HG03342 (cell line): ENCODE measurements around the gene CFTR.

ENCODE experiments used
- ATAC-seq: cut with Tn5 transposase; IDR thresholded peaks from one replicate; pipeline ENCODE4 v1.9.1; 2021; ENCODE audit warnings: mild to moderate bottlenecking, moderate library complexity; ENCODE audit not compliant: unreplicated experiment

The CFTR gene

DNA sequence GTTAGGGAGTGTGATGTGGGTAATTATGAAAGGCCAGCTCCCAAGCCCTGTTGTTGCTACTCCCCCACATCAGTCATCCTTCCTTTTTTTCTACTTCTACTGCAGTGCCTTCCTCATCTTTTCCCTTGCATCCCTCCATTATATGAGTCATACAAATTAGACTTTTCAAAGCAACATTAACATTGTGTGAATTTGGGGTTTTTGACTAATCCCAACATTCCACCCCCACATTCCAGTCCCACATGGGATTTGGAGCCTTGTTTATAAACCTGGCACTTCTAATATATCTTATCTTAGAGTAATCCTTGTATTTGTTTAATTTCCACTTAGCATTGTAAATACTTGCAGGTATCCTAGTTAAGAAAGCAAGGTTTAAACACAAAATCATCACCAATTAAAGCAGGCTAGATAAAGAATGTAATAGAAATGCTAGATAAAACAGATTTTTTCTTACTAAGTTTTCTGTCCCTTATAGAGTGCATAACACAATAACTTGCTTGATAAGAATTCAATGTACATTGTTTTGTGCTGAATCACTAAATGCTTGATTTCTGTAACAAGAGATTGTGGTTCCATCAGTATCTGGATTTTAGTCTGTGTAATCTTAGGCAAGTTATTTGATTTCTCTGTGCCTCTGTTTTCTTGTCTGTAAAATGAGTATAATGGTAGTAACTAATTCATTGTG, 165.8 kb downstream of the CFTR start:
- no peak for ATAC-seq

DNA sequence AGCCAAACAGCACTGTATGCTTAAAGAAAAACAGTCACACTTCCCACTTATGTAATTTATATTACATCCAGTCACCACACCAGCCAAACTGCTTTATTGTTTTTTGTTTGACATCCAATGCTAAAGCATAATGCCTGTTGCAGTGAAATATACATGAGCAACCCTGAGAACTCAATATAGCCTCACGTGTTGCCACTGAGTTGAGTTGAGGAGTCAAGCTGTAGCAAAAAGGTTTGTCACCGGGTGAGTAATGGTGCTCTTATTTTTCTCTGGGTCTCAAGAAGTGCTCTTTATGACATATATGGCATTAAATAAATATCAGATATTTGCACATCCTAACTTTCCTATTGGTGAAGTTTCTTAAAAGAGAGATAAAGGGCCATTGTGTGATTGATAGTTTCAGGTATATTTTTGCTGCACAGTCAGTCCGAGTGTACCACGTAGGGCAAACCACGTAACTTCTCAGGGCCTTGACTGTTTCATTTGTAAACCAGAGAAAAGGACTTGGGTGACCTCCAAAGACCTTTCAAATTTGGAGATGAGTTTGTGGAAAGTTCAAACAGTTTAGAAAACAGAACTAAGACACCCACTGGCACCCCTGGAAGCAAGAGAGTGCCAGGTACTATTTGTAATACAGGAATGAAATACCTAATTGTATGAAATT, 168.5 kb downstream of the CFTR start:
- no peak for ATAC-seq

DNA sequence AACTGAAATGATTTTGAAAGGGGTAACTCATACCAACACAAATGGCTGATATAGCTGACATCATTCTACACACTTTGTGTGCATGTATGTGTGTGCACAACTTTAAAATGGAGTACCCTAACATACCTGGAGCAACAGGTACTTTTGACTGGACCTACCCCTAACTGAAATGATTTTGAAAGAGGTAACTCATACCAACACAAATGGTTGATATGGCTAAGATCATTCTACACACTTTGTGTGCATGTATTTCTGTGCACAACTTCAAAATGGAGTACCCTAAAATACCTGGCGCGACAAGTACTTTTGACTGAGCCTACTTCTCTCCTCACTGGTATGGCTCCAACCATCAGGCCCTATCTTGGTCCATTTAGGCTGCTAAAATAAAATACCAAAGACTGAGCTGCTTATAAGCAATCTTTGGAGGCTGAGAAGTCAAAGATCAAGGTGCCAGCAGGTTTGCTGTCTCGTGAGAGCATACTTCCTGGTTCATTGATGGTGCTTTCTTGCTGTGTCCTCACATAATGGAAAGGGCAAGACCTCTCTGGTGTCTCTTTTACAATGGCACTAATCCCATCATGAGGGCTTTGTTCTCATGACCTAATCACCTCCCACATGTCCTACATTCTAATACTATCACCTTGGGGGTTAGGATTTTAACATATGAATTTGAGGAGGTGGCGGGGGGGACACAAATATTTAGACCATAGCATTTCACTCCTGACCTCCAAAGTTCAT, 173.3 kb downstream of the CFTR start:
- ATAC-seq, result no peak

DNA sequence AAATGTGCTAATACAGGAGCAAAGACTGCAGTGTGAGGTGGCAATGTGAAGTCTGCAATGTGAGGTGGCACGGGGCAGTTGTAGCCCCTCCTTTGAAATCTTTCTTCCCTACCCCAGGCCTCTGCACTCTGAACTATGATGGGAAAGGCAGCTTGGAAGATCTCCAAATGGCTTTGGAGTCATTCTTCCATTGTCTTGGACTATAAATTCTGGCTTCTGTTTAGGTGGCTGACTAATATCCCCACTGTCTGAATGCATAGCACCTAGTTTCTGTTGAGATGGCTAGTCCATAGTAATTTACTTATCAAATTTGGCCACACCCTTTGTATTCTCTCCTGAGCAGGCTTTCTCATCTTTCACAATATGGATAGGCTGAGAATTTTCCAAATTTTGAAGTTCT, 175.0 kb downstream of the CFTR start:
- no peak for ATAC-seq

DNA sequence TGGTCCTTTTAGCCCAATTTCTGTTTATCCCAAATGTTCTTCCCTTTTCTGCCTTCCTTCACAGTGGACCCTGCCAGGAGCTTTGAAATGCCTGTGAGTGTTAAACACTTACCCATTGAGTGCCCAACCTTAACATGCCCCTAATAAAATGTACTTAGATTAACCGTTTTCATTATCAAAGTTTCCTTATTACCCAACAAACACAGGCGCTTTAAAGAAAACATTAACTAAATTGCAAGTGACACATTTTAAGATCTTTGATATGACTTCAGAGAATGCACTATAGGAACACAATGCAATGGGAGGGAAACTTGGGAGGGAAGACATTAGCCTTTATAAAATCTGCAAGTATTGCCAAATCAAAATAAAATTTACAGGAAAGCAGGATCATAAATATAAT, 177.0 kb downstream of the CFTR start:
- no peak for ATAC-seq

DNA sequence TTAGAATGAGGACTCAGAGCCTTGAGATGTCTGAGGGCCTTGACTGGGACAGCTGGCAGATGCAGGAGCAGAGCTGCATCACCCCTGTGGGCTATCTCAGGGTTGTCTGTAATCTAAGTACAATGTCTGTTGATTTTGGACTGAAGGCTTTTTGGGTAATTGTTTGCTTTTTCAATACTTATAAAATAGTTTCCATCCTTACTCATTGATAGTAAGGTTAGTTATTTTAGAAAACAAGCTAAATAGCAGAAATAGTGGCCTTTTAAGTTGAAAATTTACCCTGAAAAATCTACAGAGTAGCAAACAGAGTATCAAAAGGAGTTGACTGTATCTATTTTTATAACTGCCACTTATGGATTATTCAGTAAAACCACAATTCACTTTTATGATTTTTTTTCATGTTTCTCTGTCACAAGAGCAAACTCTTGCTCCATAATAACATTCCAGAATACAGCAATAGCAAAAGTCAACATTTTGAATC, 179.7 kb downstream of the CFTR start:
- no peak for ATAC-seq

DNA sequence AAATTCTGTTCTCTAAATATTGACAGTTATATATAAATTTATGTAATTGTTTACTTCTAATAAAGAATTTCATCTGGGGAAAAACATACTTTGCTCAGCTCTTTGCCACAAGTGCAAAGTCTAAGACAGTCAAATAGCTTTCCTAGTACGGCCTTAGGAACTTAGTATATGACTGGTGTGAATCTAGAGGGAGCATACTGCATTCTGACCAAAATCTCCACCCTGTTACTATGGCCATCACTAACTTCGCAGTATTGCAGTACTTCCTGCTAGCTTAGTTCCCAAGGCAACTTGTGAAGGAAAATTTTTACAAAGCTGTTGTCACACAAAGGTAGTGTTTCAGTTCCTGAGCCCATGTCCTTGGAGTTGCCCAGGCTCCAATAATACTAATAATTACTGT, 181.5 kb downstream of the CFTR start:
- ATAC-seq, result no peak

DNA sequence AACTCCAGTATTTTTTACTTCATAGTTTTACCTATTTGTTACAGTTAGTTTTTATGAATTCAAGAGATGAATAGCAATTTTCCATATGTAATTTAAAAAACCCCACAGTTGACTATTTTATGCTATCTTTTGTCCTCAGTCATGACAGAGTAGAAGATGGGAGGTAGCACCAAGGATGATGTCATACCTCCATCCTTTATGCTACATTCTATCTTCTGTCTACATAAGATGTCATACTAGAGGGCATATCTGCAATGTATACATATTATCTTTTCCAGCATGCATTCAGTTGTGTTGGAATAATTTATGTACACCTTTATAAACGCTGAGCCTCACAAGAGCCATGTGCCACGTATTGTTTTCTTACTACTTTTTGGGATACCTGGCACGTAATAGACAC, 184.2 kb downstream of the CFTR start:
- ATAC-seq, result no peak

DNA sequence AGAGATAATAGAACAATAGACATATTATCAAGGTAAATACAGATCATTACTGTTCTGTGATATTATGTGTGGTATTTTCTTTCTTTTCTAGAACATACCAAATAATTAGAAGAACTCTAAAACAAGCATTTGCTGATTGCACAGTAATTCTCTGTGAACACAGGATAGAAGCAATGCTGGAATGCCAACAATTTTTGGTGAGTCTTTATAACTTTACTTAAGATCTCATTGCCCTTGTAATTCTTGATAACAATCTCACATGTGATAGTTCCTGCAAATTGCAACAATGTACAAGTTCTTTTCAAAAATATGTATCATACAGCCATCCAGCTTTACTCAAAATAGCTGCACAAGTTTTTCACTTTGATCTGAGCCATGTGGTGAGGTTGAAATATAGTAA, 185.5 kb downstream of the CFTR start:
- no peak for ATAC-seq

DNA sequence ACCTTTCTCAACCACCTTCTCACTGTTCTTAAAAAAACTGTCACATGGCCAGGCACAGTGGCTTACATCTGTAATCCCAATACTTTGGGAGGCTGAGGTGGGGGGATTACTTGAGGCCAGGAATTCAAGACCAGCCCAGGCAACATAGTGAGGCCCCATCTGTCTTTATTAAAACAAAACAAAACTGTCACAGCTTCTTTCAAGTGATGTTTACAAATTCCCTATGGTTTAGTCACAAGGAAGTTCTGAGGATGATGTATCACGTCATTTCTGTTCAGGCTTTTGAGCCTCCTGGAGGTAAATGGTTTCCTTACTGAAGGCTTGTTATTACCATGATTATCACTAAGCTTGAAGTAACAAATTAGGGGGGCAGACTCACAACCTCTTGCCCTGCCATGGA, 186.2 kb downstream of the CFTR start:
- no peak for ATAC-seq

DNA sequence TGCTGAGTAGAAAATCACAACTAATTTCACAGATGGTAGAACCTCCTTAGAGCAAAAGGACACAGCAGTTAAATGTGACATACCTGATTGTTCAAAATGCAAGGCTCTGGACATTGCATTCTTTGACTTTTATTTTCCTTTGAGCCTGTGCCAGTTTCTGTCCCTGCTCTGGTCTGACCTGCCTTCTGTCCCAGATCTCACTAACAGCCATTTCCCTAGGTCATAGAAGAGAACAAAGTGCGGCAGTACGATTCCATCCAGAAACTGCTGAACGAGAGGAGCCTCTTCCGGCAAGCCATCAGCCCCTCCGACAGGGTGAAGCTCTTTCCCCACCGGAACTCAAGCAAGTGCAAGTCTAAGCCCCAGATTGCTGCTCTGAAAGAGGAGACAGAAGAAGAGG, 186.9 kb downstream of the CFTR start:
- ATAC-seq, result no peak

DNA sequence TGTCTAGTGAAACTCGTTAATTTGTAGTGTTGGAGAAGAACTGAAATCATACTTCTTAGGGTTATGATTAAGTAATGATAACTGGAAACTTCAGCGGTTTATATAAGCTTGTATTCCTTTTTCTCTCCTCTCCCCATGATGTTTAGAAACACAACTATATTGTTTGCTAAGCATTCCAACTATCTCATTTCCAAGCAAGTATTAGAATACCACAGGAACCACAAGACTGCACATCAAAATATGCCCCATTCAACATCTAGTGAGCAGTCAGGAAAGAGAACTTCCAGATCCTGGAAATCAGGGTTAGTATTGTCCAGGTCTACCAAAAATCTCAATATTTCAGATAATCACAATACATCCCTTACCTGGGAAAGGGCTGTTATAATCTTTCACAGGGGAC, 187.6 kb downstream of the CFTR start:
- ATAC-seq, result no peak

DNA sequence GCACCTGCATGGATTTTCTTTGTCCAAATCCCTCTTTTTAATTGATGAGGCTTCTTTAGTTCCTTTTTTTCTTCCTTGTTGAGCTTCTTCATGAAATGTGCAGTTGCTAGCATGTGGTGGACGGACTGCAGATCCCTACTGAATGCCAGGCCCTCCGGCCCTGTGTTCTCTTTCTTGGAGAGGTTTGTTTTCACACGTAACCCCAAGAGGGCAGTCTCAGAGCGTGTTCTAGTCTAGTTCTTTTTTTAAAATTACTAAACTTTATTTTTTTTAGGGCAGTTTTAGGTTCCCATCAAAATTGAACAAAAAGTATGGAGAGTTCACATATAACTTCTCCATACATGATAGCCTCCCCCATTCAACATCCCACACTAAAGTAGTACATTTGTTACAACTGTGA, 190.0 kb downstream of the CFTR start:
- ATAC-seq, result no peak

DNA sequence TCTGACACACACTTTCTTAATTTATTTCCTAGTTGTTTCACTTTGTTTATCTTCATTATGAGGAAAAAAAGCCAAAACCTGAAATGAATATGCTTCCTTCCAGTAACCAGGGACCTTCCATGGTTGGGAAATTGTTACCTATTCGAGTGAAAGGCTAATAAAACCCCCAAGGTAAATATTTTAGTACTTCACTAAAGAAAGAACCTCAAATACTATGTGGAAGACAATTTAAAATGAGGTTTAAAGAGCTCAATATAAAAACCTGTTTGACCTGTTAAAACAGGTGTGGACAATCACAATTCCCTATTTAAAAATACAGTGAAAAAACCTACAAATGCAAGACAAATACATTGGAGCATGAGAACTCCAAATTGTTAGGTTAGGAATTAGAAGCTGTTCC, 192.6 kb downstream of the CFTR start:
- ATAC-seq, result no peak

DNA sequence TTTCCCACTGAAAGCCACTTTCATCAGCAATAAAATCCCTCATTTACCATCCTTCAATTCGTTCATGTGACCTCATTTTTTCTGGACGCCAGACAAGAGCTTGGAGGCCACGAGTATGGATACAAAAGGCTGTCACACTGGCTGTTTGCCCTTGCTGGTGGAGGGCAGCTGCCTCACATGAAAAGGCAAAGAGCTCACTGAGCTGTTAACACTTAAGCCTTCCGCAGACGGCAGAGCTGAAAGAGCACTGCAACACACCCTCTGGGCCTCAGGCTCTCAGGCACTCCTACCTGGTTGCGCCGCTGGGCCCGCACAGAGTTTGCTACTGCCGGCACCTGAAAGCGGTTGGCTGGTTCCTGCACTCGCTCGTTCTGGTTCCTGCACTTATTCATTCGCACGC, 193.5 kb downstream of the CFTR start:
- ATAC-seq, result no peak

DNA sequence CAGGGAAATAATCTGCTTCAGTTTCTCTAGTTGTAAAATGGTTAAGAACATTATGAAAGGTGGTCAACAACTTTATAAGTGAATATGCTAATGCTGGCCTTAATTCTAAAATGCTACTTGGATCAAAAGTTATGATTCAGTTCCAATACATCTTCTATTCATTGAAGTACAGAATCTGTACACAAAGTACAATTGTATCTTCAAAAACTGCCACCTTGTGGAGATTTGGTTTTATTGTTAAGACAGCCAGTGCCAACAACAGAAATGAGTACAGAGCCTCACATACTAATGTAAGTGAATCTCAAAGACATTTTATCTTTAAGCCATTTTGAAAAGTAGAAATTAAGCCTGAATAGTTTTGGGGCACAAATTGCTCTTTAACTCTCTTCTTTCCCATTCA, 194.0 kb downstream of the CFTR start:
- no peak for ATAC-seq

DNA sequence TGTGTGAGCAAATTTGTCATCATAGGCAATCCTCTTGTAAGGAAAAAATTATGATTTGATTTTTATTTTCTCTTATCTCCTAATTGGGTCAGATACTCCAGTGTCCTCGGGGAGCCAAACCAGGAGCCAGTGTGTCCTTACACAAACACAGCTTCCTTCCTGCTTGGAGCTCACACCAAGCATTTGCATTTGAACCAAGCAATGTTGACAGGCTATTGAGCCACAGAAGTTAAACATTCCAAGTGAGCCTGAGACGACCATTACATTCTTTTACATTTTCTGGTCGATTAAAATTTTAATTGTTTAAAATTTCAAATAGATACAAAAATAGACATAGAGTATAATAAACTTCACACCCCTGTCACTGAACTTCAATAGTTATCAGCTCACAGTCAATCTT, 194.8 kb downstream of the CFTR start:
- ATAC-seq, result no peak

DNA sequence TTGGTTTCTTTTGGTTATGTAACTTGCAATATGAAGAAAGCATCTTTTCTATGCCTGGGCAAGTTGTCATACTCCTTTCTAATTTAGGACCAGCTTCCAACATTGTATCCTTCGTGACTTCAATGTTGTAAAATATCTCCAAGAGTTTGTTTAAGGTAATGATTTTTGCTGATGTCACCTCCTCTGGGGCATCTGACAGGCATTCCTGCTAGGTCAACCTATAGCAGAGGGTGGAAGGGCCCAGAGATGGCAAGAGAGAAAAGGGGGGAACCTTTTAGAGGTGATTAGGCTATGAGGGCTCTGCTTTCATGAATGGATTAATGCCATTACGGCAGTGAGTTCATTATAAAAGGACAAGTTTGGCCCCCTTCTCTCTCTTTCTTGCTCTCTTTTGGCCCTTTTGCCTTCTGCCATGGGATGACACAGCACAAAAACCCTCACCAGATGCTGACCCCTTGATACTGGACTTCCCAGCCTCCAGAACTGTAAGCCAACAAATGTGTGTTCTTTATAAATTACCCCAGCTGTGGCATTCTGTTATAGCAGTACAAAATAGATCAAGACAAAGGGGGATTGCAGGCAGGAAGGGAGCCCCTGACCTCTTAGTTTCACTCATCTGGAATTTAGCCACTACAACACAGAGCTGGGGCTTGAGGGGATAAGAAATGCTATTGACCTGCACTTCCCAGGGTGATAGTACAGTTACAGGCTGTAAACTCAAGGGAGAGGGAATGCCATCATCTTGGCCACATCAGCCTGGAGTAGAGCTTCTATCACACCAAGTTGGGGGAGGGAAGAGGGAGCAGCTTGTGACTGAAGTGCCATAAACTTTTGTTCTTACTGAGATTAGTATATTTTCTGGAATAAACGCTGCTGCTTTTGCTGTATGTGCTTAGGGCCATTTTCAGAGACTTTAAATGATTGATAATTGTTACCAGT, 195.9 kb downstream of the CFTR start:
- ATAC-seq, result no peak

DNA sequence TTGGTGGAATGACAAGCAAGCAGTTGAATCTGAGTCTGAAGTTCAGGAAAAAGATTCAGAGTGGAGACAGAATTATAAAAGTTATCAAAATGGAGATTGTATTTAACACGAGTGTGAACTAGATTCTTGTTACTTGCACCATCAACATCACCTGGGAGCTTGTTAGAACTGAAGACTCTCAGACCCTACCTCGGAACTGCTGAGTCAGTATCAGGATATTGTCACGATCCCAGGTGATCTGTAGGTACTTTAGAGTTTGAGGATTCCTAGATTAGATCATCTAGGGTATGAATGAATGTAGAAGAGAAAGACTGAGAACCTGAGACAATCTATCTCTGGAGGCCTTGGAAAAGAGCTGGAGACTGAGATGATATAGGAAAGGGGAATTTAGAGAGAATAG, 199.3 kb downstream of the CFTR start:
- no peak for ATAC-seq

DNA sequence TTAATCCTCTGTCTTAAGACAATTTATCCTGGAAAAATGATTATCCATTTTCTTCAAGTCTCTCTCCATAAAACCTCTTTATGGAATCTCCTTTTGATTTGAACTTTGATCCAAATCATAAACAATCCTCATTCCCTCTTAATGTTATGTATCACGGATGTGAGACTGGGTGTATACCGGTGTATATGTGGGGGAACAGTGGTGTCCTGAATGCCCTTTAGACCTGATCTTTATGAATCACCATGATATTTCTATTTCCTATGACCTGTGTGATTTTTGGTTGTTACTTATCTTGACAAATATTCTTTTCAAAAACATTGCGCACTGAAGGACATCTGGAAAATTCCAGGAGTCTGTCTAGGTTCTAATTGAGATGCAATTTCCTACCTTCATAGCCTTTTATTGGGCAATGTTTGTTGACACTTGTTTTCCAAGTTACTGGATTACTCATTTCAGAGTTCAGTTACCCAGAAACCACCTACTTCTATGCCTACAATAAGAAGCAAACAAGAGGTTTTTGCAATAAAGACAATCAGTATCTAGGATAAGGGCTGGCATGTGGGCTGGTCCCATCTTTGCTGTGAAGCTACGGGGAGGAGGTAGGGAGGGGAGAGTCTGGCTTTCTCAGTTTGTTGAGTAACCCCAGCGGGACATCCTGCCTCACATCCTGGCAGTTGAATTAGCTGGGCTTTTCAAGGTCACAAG, 203.0 kb downstream of the CFTR start:
- ATAC-seq, result no peak
